Endothelial cell of umbilical vein (primary cell): ENCODE results near the gene SOCS4.

Source experiments
- EZH2 ChIP-seq: IDR thresholded peaks from 2 replicates; pipeline ENCODE4 v1.6.1; 2012; ENCODE audit warnings: borderline replicate concordance, low read depth, mild to moderate bottlenecking, moderate library complexity, low read length, inconsistent platforms; ENCODE audit not compliant: severe bottlenecking
- POLR2A ChIP-seq: IDR thresholded peaks from 2 replicates; pipeline ENCODE4 v1.6.1; 2012; ENCODE audit warnings: low read depth, mild to moderate bottlenecking, control low read depth, low read length
- POLR2AphosphoS5 ChIP-seq: IDR thresholded peaks from 2 replicates; pipeline ENCODE4 v1.6.1; 2012; ENCODE audit warnings: low read depth, mild to moderate bottlenecking, control low read depth, low read length, moderate library complexity; ENCODE audit not compliant: insufficient read depth
- TF ChIP-seq, protein P1 (sequence below), 2 donors: IDR thresholded peaks; 1 replicate in 1 of 2; 2 replicates in 1 of 2; pipeline ENCODE4 v1.5.1; 2011; ENCODE audit warnings: low read length in 2 of 2, mild to moderate bottlenecking in 2 of 2, moderate library complexity in 2 of 2, control low read depth in 1 of 2, inconsistent platforms in 1 of 2, low read depth in 1 of 2; ENCODE audit not compliant: insufficient read depth in 1 of 2; ENCODE audit errors: extremely low read depth in 1 of 2
- TF ChIP-seq, protein P2 (sequence below): IDR thresholded peaks from 2 replicates; pipeline ENCODE4 v1.6.1; 2011; ENCODE audit not compliant: insufficient read depth, insufficient read length

DNA sequence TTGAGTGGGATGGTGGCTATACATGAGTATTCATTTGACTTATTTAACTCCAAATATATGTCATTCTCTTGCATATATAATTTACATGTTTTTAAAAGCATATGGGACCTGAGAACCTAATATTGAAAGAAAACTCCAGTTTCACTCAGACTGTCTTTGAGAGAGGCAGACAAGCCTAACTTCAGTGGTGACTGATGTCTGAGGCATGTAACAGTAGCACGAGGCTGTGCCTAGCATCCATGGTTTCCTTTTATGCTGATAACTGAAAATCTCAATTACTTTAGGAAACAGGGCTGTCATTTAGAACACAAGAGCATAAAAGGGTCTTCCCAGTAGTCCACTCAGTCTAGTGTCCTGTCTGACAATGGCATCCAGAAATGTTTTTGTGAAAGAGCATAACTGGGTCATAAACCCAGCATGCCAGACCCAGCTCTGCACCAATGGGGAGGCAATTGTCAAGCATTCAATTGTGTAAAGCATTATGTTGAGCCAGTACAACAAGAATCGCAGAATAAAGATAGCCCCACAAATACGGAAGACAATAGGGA, 48.7 kb downstream of the SOCS4 start:
- TF ChIP-seq, protein P1, sequence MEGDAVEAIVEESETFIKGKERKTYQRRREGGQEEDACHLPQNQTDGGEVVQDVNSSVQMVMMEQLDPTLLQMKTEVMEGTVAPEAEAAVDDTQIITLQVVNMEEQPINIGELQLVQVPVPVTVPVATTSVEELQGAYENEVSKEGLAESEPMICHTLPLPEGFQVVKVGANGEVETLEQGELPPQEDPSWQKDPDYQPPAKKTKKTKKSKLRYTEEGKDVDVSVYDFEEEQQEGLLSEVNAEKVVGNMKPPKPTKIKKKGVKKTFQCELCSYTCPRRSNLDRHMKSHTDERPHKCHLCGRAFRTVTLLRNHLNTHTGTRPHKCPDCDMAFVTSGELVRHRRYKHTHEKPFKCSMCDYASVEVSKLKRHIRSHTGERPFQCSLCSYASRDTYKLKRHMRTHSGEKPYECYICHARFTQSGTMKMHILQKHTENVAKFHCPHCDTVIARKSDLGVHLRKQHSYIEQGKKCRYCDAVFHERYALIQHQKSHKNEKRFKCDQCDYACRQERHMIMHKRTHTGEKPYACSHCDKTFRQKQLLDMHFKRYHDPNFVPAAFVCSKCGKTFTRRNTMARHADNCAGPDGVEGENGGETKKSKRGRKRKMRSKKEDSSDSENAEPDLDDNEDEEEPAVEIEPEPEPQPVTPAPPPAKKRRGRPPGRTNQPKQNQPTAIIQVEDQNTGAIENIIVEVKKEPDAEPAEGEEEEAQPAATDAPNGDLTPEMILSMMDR (IDR thresholded peaks at IDR 0.05; ENCODE audit: extremely low read depth in 1 of 2, insufficient read depth in 1 of 2, low read depth in 1 of 2, low read length in 2 of 2): no peak
- TF ChIP-seq POLR2A (no peak), EZH2 (no peak), POLR2AphosphoS5 (no peak)
- TF ChIP-seq, protein P2, sequence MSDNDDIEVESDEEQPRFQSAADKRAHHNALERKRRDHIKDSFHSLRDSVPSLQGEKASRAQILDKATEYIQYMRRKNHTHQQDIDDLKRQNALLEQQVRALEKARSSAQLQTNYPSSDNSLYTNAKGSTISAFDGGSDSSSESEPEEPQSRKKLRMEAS: no peak
